HuH-7.5 (cell line): ENCODE data around the gene TSPYL6.
A peak's percentile ranks its signal among the peaks of the same experiment; 100 is the strongest.

Source experiments
- DNase-seq: peaks from one replicate; pipeline ENCODE4 v3.0.0; 2011; ENCODE audit warnings: low spot score

TSPYL6 gene

GRCh38 chr2:54255230-54256090, 569 bp downstream of the TSPYL6 start:
- DNase-seq = no peak

GRCh38 chr2:54254180-54254579, 1.8 kb downstream of the TSPYL6 start:
- no peak for DNase-seq

GRCh38 chr2:54249629-54250028, 6.4 kb downstream of the TSPYL6 start:
- DNase-seq = no peak

GRCh38 chr2:54247115-54247514, 8.9 kb downstream of the TSPYL6 start:
- DNase-seq = no peak

- no peak for DNase-seq
Observed at GRCh38 chr2:54240515-54241469, 15.2 kb downstream of the TSPYL6 start.

- no peak for DNase-seq
Observed at GRCh38 chr2:54239427-54239826, 16.6 kb downstream of the TSPYL6 start.

GRCh38 chr2:54237428-54237827, 18.6 kb downstream of the TSPYL6 start:
- no peak for DNase-seq

GRCh38 chr2:54233832-54234649, 22.0 kb downstream of the TSPYL6 start:
- DNase-seq = no peak

GRCh38 chr2:54228945-54229344, 27.1 kb downstream of the TSPYL6 start:
- DNase-seq = no peak

- DNase-seq = no peak
Observed at GRCh38 chr2:54227798-54228197, 28.2 kb downstream of the TSPYL6 start.

GRCh38 chr2:54226260-54226659, 29.8 kb downstream of the TSPYL6 start:
- no peak for DNase-seq

- no peak for DNase-seq
Observed at GRCh38 chr2:54224997-54225396, 31.0 kb downstream of the TSPYL6 start.

GRCh38 chr2:54213082-54213481, 42.9 kb downstream of the TSPYL6 start:
- no peak for DNase-seq

GRCh38 chr2:54212456-54212855, 43.6 kb downstream of the TSPYL6 start:
- no peak for DNase-seq

- no peak for DNase-seq
Observed at GRCh38 chr2:54209379-54209778, 46.6 kb downstream of the TSPYL6 start.

- no peak for DNase-seq
Observed at GRCh38 chr2:54208364-54209240, 47.4 kb downstream of the TSPYL6 start.

- DNase-seq = peak; percentile 18
Observed at GRCh38 chr2:54207666-54208195, 48.3 kb downstream of the TSPYL6 start.

GRCh38 chr2:54206596-54206995, 49.4 kb downstream of the TSPYL6 start:
- peak; percentile 13 for DNase-seq

- no peak for DNase-seq
Observed at GRCh38 chr2:54204476-54204875, 51.6 kb downstream of the TSPYL6 start.
